ENCODE data around the gene NAV3.

GRCh38 chr12:77786675-77787074 is 44.0 kb upstream of the NAV3 start:
- TF ChIP-seq POLR2AphosphoS5 (IDR thresholded peaks at IDR 0.05; ENCODE audit: low read depth, low read length) (no peak), YY1 (IDR thresholded peaks at IDR 0.05; ENCODE audit: low read depth) (no peak), CTCF (IDR thresholded peaks at IDR 0.05) (no peak), GABPA (IDR thresholded peaks at IDR 0.05; ENCODE audit: low read depth) (no peak), MAX (IDR thresholded peaks at IDR 0.05; ENCODE audit: low read depth) (no peak), IRF3 (IDR thresholded peaks at IDR 0.05; ENCODE audit: low read depth, low read length) (no peak), JUND (IDR thresholded peaks at IDR 0.05) (no peak), GATA2 (CRISPR knock-in tag; IDR thresholded peaks at IDR 0.05) (no peak), RCOR1 (IDR thresholded peaks at IDR 0.05; ENCODE audit: low read length) (no peak), SIN3A (IDR thresholded peaks at IDR 0.05; ENCODE audit: borderline replicate concordance, low read depth, low read length) (no peak), RFX5 (IDR thresholded peaks at IDR 0.05; ENCODE audit: low read length) (no peak), EZH2phosphoT487 (IDR thresholded peaks at IDR 0.05; ENCODE audit: borderline replicate concordance, low read depth) (no peak), MEF2A (IDR thresholded peaks at IDR 0.05; ENCODE audit: borderline replicate concordance, low read depth) (no peak)
